OCI-LY7 (cell line): ENCODE measurements around the gene FBLN5. TPM values are rescaled to one million over a fixed set of nuclear protein-coding genes. Genes with fewer than 3 reads are reported as not detected.
"Not testable (repeated sequence)": the region's sequence is repeated elsewhere in the genome, so short reads cannot be mapped to it uniquely, and the experiment has no call there.

ENCODE experiments used
- BruUV-seq: library from RNA; stranded (reverse); fragments of 400-500 nt; replicated peaks from 2 replicates; lab custom pipeline; 2021; lab: Mats Ljungman, UMichigan
- CTCF ChIA-PET: fragments of 300-600 bp; sonication (Branson Sonifier 250); formaldehyde crosslinking; loops from one replicate; lab custom pipeline; 2022; ENCODE audit warnings: antibody characterized with exemption; ENCODE audit not compliant: unreplicated experiment; lab: Charles Lee
- POLR2A ChIA-PET: fragments of 300-600 bp; sonication (Branson Sonifier 250); formaldehyde crosslinking; loops from one replicate; lab custom pipeline; 2022; ENCODE audit warnings: antibody characterized with exemption; lab: Charles Lee
- DNase-seq: peaks from one replicate; pipeline ENCODE4 v3.0.0-alpha.2; 2015; ENCODE audit warnings: low spot score
- H2AFZ ChIP-seq: fragments of 200-600 bp; sonication (generic), shearing (Covaris generic); 2 replicates; pipeline ENCODE4 v1.6.1; 2014; ENCODE audit warnings: mild to moderate bottlenecking, antibody characterized with exemption, low read length, moderate library complexity
- H3K27ac ChIP-seq: fragments of 200-600 bp; sonication (generic); 2 replicates; pipeline ENCODE4 v1.5.1; 2014; ENCODE audit warnings: mixed run types, low read depth, mild to moderate bottlenecking, moderate library complexity, low read length, inconsistent platforms; ENCODE audit not compliant: poor library complexity, severe bottlenecking
- H3K36me3 ChIP-seq: fragments of 200-600 bp; sonication (generic); 2 replicates; pipeline ENCODE4 v1.6.1; 2014; ENCODE audit warnings: mild to moderate bottlenecking, antibody characterized with exemption, low read length, moderate library complexity, mixed read lengths; ENCODE audit not compliant: insufficient read depth
- H3K4me1 ChIP-seq: fragments of 200-600 bp; sonication (generic); 2 replicates; pipeline ENCODE4 v1.5.1; 2014; ENCODE audit warnings: mild to moderate bottlenecking, low read length; ENCODE audit not compliant: insufficient read depth, poor library complexity, severe bottlenecking
- H3K4me2 ChIP-seq: fragments of 200-600 bp; sonication (generic); 2 replicates; pipeline ENCODE4 v1.6.1; 2014; ENCODE audit warnings: mild to moderate bottlenecking, low read length
- H3K4me3 ChIP-seq: fragments of 200-600 bp; sonication (generic); 2 replicates; pipeline ENCODE4 v1.5.1; 2014; ENCODE audit warnings: mild to moderate bottlenecking, low read depth, low read length; ENCODE audit not compliant: poor library complexity, severe bottlenecking
- H3K79me2 ChIP-seq: fragments of 200-600 bp; sonication (generic); 2 replicates; pipeline ENCODE4 v1.6.1; 2016; ENCODE audit warnings: low read depth, mild to moderate bottlenecking, low read length, moderate library complexity, mixed read lengths; ENCODE audit not compliant: insufficient read depth
- H3K9me2 ChIP-seq: fragments of 200-600 bp; sonication (generic); 2 replicates; pipeline ENCODE4 v1.6.1; 2016; ENCODE audit warnings: mild to moderate bottlenecking, low read length, mixed read lengths; ENCODE audit not compliant: insufficient read depth
- H3K9me3 ChIP-seq: fragments of 200-600 bp; sonication (generic); 2 replicates; pipeline ENCODE4 v1.6.1; 2014; ENCODE audit warnings: mild to moderate bottlenecking, mixed run types, low read length, mixed read lengths
- H4K20me1 ChIP-seq: fragments of 200-600 bp; sonication (generic); 2 replicates; pipeline ENCODE4 v1.6.1; 2014; ENCODE audit warnings: mild to moderate bottlenecking, antibody characterized with exemption, low read length, moderate library complexity, mixed read lengths; ENCODE audit not compliant: insufficient read depth
- EZH2phosphoT487 ChIP-seq: fragments of 200-600 bp; sonication (generic); IDR thresholded peaks from 2 replicates; pipeline ENCODE4 v1.6.1; 2018; ENCODE audit warnings: low read depth, borderline replicate concordance, mild to moderate bottlenecking, mixed run types, antibody characterized with exemption, low read length, moderate library complexity, mixed read lengths
- intact Hi-C: fragments of 100-400 bp; cut with micrococcal nuclease; formaldehyde crosslinking; loops from one replicate; pipeline ENCODE4 v1.10.0; 2022; ENCODE audit not compliant: unreplicated experiment
- total RNA-seq, 2 experiments: library from RNA; depleted of rRNA in 1 of 2; stranded (reverse); fragments of >200 nt in 1 of 2; shearing (Covaris generic) in 1 of 2; gene quantifications; 2 replicates each; pipeline ENCODE4 v1.2.3, GENCODE V29; 2014 to 2022
- TF ChIP-seq, protein P1 (sequence below): fragments of 200-600 bp; sonication (generic); conservative IDR thresholded peaks from 2 replicates; pipeline ENCODE4 v1.5.1; 2014; ENCODE audit warnings: mild to moderate bottlenecking, antibody characterized with exemption, low read length, moderate library complexity, mixed read lengths

FBLN5 gene
- total RNA-seq, 2 experiments from 2014 or later: 0.91 to 2.3 TPM

- Histone ChIP-seq H3K9me3 (no peaks in the 10 kb centered on the region), H3K4me2 (peak overlapping the region; percentile 69), H2AFZ (peak overlapping the region; percentile 36), H3K4me3 (peak overlapping the region; percentile 20), H3K79me2 (no peaks in the 10 kb centered on the region), H3K9me2 (no peaks in the 10 kb centered on the region), H3K36me3 (no peaks in the 10 kb centered on the region), H3K27ac (peak overlapping the region; percentile 80), H3K4me1 (peaks cover 46% of the 10 kb centered on the region), H4K20me1 (no peaks in the 10 kb centered on the region)
- intact Hi-C loops: no loop called here
- no TSS peak for BruUV-seq
- ChIA-PET CTCF (no interaction called here), POLR2A (interaction anchor here (0.6 to 2.9 kb wide), 3 partner anchors 8 to 827 kb away, joined by 3 to 26 read pairs (median 3); no protein-coding TSS in a partner anchor)
- peak; percentile 13 for DNase-seq
- TF ChIP-seq EZH2phosphoT487: no peak
- TF ChIP-seq, protein P1, sequence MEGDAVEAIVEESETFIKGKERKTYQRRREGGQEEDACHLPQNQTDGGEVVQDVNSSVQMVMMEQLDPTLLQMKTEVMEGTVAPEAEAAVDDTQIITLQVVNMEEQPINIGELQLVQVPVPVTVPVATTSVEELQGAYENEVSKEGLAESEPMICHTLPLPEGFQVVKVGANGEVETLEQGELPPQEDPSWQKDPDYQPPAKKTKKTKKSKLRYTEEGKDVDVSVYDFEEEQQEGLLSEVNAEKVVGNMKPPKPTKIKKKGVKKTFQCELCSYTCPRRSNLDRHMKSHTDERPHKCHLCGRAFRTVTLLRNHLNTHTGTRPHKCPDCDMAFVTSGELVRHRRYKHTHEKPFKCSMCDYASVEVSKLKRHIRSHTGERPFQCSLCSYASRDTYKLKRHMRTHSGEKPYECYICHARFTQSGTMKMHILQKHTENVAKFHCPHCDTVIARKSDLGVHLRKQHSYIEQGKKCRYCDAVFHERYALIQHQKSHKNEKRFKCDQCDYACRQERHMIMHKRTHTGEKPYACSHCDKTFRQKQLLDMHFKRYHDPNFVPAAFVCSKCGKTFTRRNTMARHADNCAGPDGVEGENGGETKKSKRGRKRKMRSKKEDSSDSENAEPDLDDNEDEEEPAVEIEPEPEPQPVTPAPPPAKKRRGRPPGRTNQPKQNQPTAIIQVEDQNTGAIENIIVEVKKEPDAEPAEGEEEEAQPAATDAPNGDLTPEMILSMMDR: no peak
These were observed 75.4 kb downstream of the FBLN5 start for GRCh38 chr14:91872011-91872501.

GRCh38 chr14:91871401-91871800 lies 76.1 kb downstream of the FBLN5 start:
- H3K4me1 ChIP-seq: peaks cover 47% of the 10 kb centered on the region
- DNase-seq, H3K9me2 ChIP-seq, H3K4me2 ChIP-seq, BruUV-seq, H3K79me2 ChIP-seq, H3K4me3 ChIP-seq, H2AFZ ChIP-seq, intact Hi-C loops, H3K9me3 ChIP-seq, H3K36me3 ChIP-seq, H4K20me1 ChIP-seq, CTCF ChIA-PET, H3K27ac ChIP-seq: not testable (repeated sequence)
- POLR2A ChIA-PET: interaction anchor here (0.6 kb wide), 2 partner anchors 11 to 828 kb away, joined by 3 read pairs; no protein-coding TSS in a partner anchor

- Histone ChIP-seq H3K9me2 (no peaks in the 10 kb centered on the region), H2AFZ (no peak overlapping the region), H3K4me3 (no peak overlapping the region), H3K79me2 (no peaks in the 10 kb centered on the region), H3K4me2 (no peak overlapping the region), H3K27ac (no peak overlapping the region), H4K20me1 (no peaks in the 10 kb centered on the region), H3K36me3 (no peaks in the 10 kb centered on the region), H3K4me1 (peaks cover 47% of the 10 kb centered on the region), H3K9me3 (no peaks in the 10 kb centered on the region)
- intact Hi-C loops: no loop called here
- ChIA-PET CTCF (no interaction called here), POLR2A (no interaction called here)
- no TSS peak for BruUV-seq
- no peak for TF ChIP-seq EZH2phosphoT487
- TF ChIP-seq, protein P1: no peak
- DNase-seq: no peak
These were observed 76.6 kb downstream of the FBLN5 start for GRCh38 chr14:91870890-91871289.
